GM19324 (cell line): ENCODE measurements around the gene CCNQ.

ENCODE experiments used
- ATAC-seq: cut with Tn5 transposase; IDR thresholded peaks from one replicate; pipeline ENCODE4 v1.9.1; 2021; ENCODE audit warnings: mild to moderate bottlenecking, moderate library complexity; ENCODE audit not compliant: unreplicated experiment, low FRiP score

Gene CCNQ

GRCh38 chrX:153547195-153547594 is 51.7 kb downstream of the CCNQ start:
- ATAC-seq: no peak

DNA sequence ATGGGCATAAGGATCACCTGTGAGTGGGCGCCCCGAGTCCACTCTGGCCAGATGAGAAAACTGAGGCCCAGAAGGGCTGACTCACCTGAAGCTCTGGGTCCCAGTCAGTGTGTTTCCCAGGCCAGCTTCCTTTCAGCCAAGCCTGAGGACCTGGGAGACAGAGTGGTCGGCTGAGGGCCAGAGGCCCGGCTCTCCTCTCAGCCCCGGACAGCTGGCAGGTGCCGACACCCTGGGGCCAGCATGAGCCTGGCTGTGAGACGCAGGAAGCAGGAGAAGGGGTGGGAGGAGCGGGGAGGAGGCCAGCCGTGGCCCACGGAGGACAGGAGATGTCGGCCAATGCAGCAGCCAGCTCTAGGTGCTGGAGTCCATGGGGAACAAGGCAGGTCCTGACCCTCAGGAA is 52.6 kb downstream of the CCNQ start:
- ATAC-seq: no peak

DNA sequence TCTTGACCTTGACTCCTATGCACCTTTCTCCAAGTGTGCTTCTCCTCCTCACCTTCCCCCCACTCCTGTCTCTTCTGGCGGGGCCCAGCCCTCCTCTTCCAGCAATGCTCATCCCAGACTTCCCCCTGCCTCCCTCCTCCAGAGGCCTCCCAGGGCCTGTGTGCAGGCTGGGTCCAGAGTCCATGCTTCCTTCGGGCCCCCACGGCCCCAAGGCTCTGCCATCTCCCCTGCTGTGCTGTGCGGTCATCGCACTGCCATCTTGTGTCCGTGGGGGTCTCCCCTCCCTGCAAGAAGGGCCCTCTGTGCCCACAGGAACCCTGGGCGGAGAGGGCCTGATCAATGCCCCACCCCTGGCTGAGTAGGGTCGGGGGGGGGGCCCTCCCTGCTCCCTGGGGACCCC is 54.2 kb downstream of the CCNQ start:
- no peak for ATAC-seq

DNA sequence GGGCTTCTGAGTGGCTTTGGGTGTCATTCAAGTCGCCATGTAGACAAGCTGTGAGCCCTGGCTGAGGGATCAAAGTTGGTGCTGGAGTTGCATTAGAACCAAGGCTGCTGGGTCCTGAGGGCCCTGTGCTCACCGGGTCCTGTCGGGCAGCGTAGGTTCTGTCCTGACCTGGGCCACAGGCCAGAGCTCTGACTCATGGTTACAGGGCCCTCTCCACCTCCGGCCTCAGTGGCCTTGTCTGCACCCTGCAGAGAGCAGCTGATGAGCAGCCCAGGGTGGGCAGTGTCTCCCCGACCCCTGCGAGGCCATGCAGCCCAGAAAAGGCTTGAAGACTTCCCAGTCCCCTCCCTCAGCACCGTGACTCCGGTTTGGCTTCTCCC is 59.0 kb downstream of the CCNQ start:
- no peak for ATAC-seq

DNA sequence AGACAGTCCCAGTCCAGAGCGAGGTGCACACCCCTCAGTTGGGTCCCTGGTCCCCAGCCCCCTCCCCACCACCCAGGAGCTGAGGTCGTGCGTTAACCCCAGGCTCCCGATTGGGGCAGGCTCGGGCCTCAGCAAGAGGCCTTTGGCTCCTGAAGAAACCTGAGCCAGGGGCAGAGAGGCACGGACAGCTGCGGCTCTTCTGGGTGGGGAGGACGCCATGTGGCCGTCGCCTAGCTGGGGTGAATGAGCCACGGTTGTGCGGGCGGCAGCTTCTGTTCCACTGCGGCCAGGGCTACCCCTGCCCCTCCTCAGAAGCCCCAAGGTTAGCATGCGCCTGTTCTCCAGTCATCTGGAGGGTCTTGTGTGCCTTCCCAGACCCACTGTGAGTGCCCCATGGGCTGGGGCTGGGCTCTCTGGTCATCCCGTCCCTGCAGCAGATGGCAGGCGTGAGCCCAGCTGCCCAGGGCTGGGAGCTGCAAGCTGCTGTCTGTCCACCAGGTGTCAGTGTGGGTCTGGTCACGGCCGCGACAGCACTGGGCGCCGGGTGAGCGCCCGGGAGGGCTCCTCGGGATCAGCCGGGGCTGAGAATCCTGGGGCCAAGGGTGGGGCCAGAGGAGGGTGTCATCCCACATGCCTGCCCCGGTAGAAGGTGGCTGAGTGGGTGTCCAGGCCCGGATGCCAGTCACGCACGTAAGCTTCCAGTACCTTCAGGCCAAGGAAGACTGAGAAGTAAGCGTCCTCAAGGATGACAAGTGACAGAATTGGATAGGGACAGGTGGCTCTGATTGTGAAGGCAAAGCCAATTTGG is 59.6 kb downstream of the CCNQ start:
- ATAC-seq: no peak

DNA sequence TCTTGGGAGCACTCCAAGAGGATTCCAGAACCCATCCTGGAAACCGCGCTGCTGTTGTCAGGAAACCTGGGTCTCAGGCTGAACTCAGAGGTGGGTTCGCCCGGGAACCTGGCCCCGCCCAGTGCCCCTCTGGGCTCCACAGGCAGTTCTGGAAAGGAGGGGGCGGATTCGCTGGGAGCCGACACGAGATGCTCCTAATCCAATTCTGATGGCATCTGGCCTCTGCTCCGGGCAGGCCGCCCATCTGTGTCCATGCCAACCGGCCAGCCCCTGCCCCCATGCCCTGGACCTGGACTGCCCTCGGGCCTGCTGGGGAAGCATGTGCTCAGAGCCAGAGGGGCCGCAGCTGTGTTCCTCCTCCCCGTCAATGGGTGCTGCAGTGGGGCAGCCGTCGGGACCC is 60.5 kb downstream of the CCNQ start:
- no peak for ATAC-seq
